K562 (cell line): ENCODE results near the gene SLC25A11. TPM values are rescaled to one million over a fixed set of nuclear protein-coding genes. Genes with fewer than 3 reads are reported as not detected.

ENCODE experiments used
- CBX1 ChIP-seq: sonication (generic); IDR thresholded peaks from 2 replicates; pipeline ENCODE4 v1.6.1; 2016; ENCODE audit warnings: antibody characterized with exemption, low read depth, mild to moderate bottlenecking
- GABPB1 ChIP-seq: sonication (generic); formaldehyde crosslinking; IDR thresholded peaks from 2 replicates; pipeline ENCODE4 v1.8.0; 2022; ENCODE audit warnings: mild to moderate bottlenecking, missing genetic modification reagents
- NR3C1 ChIP-seq: sonication (generic); formaldehyde crosslinking; IDR thresholded peaks from 2 replicates; pipeline ENCODE4 v1.8.1; 2022; ENCODE audit warnings: missing genetic modification reagents
- POLR3G ChIP-seq: IDR thresholded peaks from 2 replicates; pipeline ENCODE4 v1.6.1; 2011; ENCODE audit not compliant: insufficient read length, insufficient replicate concordance; ENCODE audit errors: extremely low read depth
- RBM22 ChIP-seq: fragments of 200-400 bp; formaldehyde crosslinking; IDR thresholded peaks from 2 replicates; pipeline ENCODE4 v1.6.1; 2018; ENCODE audit warnings: low read length, low read depth; ENCODE audit not compliant: poor library complexity, severe bottlenecking
- SREBF1 ChIP-seq: fragments of 150-350 bp; IDR thresholded peaks from 2 replicates; pipeline ENCODE4 v1.6.1; 2014; ENCODE audit warnings: antibody characterized with exemption, low read depth, low read length, borderline replicate concordance
- TEAD1 ChIP-seq, 2 experiments: fragments of 450-650 bp in 1 of 2; sonication (generic) in 1 of 2; formaldehyde crosslinking; IDR thresholded peaks; 2 replicates each; pipeline versions ENCODE4 v1.4.0 to v1.8.0; 2020 to 2022; ENCODE audit warnings: mild to moderate bottlenecking in 2 of 2, missing genetic modification reagents in 1 of 2
- ZBTB1 ChIP-seq: sonication (generic); formaldehyde crosslinking; IDR thresholded peaks from 2 replicates; pipeline ENCODE4 v1.8.1; 2023; ENCODE audit warnings: missing genetic modification reagents, low read depth, mild to moderate bottlenecking, borderline replicate concordance
- ZNF408 ChIP-seq: fragments of 250-450 bp; sonication (Bioruptor Pico); IDR thresholded peaks from 2 replicates; pipeline ENCODE4 v1.4.0; 2020; ENCODE audit warnings: low read depth, mild to moderate bottlenecking, moderate library complexity
- ZNF76 ChIP-seq: fragments of 250-450 bp; sonication (Bioruptor Pico); IDR thresholded peaks from 2 replicates; pipeline ENCODE4 v1.4.0; 2020; ENCODE audit warnings: mild to moderate bottlenecking, moderate library complexity, borderline replicate concordance
- polyA plus RNA-seq, 8 experiments: library from polyadenylated mRNA; depleted of rRNA in 4 of 8; stranded (reverse) in 5 of 8; unstranded in 3 of 8; fragments of >200 nt; fragmentation: Nextera tagmentation in 2 of 8; fragmentation: Illumina TruSeq in 1 of 8; extraction: Ambion mirVana in 2 of 8; extraction: Trizol in 1 of 8; gene quantifications; 2 replicates each; pipeline versions ENCODE4 v1.2.1 to v1.2.3, GENCODE V29; 2011 to 2014; ENCODE audit warnings: inconsistent platforms in 1 of 8, missing spikeins in 1 of 8
- total RNA-seq, 7 experiments: library from RNA; depleted of rRNA in 6 of 7; stranded (reverse); fragments of >200 nt in 6 of 7; fragmentation: Illumina TruSeq in 2 of 7; extraction: Trizol in 2 of 7; gene quantifications; 2 replicates each; pipeline versions ENCODE4 v1.2.1 to v1.2.3, GENCODE V29; 2011 to 2021; ENCODE audit warnings: low replicate concordance in 1 of 7
- TF ChIP-seq, protein P1 (sequence below): sonication (generic); formaldehyde crosslinking; IDR thresholded peaks from 2 replicates; pipeline ENCODE4 v1.8.0; 2023; ENCODE audit warnings: mild to moderate bottlenecking, missing genetic modification reagents
- TF ChIP-seq, protein P2 (sequence below): fragments of 450-650 bp; formaldehyde crosslinking; conservative IDR thresholded peaks from 2 replicates; pipeline ENCODE4 v1.4.0; 2022; ENCODE audit warnings: mild to moderate bottlenecking, missing genetic modification characterization

SLC25A11 gene
- total and polyA plus RNA-seq, 9 of the 15 experiments (the other 6 are each of a cell fraction or from before 2014, with no cell fraction given): 3.1 to 56.7 (median 32.9) TPM

DNA sequence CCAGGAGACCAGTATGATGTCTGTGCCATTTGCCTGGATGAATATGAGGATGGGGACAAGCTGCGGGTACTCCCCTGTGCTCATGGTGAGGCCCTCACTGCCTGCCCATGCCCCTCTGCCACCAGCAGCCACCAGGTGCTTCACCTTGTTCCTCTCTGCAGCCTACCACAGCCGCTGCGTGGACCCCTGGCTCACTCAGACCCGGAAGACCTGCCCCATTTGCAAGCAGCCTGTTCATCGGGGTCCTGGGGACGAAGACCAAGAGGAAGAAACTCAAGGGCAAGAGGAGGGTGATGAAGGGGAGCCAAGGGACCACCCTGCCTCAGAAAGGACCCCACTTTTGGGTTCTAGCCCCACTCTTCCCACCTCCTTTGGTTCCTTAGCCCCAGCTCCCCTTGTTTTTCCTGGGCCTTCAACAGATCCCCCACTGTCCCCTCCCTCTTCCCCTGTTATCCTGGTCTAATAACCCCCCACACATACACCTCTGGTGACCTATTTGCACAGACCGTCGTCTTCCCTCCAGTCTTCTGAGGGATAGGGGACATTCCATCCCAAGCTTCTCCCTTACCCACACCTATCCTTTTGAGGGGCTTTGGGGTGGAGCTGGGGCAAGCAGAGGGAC is 4.8 kb upstream of the SLC25A11 start (continued):
- TF ChIP-seq, protein P1, sequence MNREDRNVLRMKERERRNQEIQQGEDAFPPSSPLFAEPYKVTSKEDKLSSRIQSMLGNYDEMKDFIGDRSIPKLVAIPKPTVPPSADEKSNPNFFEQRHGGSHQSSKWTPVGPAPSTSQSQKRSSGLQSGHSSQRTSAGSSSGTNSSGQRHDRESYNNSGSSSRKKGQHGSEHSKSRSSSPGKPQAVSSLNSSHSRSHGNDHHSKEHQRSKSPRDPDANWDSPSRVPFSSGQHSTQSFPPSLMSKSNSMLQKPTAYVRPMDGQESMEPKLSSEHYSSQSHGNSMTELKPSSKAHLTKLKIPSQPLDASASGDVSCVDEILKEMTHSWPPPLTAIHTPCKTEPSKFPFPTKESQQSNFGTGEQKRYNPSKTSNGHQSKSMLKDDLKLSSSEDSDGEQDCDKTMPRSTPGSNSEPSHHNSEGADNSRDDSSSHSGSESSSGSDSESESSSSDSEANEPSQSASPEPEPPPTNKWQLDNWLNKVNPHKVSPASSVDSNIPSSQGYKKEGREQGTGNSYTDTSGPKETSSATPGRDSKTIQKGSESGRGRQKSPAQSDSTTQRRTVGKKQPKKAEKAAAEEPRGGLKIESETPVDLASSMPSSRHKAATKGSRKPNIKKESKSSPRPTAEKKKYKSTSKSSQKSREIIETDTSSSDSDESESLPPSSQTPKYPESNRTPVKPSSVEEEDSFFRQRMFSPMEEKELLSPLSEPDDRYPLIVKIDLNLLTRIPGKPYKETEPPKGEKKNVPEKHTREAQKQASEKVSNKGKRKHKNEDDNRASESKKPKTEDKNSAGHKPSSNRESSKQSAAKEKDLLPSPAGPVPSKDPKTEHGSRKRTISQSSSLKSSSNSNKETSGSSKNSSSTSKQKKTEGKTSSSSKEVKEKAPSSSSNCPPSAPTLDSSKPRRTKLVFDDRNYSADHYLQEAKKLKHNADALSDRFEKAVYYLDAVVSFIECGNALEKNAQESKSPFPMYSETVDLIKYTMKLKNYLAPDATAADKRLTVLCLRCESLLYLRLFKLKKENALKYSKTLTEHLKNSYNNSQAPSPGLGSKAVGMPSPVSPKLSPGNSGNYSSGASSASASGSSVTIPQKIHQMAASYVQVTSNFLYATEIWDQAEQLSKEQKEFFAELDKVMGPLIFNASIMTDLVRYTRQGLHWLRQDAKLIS (CRISPR knock-in tag): peak; percentile 61; the same call in 1 of the 2 replicates
- TF ChIP-seq CBX1: peak; percentile 29
- TF ChIP-seq, protein P2, sequence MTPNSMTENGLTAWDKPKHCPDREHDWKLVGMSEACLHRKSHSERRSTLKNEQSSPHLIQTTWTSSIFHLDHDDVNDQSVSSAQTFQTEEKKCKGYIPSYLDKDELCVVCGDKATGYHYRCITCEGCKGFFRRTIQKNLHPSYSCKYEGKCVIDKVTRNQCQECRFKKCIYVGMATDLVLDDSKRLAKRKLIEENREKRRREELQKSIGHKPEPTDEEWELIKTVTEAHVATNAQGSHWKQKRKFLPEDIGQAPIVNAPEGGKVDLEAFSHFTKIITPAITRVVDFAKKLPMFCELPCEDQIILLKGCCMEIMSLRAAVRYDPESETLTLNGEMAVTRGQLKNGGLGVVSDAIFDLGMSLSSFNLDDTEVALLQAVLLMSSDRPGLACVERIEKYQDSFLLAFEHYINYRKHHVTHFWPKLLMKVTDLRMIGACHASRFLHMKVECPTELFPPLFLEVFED (CRISPR knock-in tag): peak; percentile 84
- TF ChIP-seq ZNF408: no peak
- TF ChIP-seq SREBF1: no peak
- TF ChIP-seq GABPB1 (CRISPR knock-in tag): 0 out of 2 replicates have a peak, but pooled peaks have one; percentile 42
- TF ChIP-seq TEAD1 (CRISPR knock-in tag; IDR thresholded peaks at IDR 0.05): no peak
- no peak for TF ChIP-seq POLR3G
- peak; percentile 94 for TF ChIP-seq RBM22
- no peak for TF ChIP-seq NR3C1 (CRISPR knock-in tag)
- TF ChIP-seq ZNF76 (CRISPR knock-in tag): no peak
- 0 out of 2 replicates have a peak, but pooled peaks have one; percentile 20 for TF ChIP-seq ZBTB1
